Measurements from ENCODE around the gene TBC1D32.

DNA sequence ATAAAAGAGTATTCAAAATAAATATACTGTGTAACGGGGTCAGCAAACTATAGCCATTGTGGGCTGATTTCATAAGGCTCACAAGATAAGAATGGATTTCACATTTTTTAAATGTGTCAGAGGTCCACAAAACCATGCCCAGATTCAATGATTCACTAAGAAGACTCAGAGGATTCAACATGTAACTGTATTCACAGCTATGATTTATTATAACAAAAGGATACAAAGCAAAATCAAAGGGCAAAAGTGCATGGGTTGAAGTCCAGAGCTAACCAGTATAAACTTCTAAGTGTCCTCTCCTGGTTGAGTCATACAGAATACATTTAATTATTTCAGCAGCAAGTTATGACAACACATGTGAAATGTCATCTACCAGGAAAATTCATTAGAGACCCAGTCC is 49.2 kb downstream of the TBC1D32 start:
- TF ChIP-seq, protein P1, sequence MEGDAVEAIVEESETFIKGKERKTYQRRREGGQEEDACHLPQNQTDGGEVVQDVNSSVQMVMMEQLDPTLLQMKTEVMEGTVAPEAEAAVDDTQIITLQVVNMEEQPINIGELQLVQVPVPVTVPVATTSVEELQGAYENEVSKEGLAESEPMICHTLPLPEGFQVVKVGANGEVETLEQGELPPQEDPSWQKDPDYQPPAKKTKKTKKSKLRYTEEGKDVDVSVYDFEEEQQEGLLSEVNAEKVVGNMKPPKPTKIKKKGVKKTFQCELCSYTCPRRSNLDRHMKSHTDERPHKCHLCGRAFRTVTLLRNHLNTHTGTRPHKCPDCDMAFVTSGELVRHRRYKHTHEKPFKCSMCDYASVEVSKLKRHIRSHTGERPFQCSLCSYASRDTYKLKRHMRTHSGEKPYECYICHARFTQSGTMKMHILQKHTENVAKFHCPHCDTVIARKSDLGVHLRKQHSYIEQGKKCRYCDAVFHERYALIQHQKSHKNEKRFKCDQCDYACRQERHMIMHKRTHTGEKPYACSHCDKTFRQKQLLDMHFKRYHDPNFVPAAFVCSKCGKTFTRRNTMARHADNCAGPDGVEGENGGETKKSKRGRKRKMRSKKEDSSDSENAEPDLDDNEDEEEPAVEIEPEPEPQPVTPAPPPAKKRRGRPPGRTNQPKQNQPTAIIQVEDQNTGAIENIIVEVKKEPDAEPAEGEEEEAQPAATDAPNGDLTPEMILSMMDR (IDR thresholded peaks at IDR 0.05) = no peak
- TF ChIP-seq POLR2A (IDR thresholded peaks at IDR 0.05) = no peak
- TF ChIP-seq POLR2AphosphoS5 (IDR thresholded peaks at IDR 0.05) = no peak
- no peak for TF ChIP-seq EP300 (IDR thresholded peaks at IDR 0.05; ENCODE audit: low read depth)
